GM18909 (cell line): ENCODE data around the gene TTC21A.

Experiments
- ATAC-seq: cut with Tn5 transposase; IDR thresholded peaks from one replicate; pipeline ENCODE4 v1.9.1; 2021; ENCODE audit warnings: mild to moderate bottlenecking; ENCODE audit not compliant: unreplicated experiment, poor library complexity

The TTC21A gene

DNA sequence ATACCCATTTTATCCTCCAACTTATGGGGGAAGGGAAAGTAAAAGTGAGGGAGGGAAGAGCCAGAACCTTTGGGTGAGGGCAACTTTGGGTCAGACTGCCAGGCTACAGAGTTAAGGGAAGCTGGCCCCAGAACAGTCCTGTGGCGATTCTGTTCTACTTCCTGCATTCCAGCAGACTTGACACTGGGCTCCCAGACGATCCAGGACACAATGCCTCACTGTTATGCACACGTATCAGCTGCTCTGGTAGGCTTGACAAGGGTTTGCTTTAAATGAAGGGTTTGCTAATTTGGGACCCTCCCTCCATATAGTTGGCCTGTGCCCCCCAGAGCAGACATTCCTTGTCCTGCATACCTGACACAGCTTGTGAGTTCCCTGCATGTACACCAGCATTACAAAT, 10.7 kb upstream of the TTC21A start:
- ATAC-seq: no peak

DNA sequence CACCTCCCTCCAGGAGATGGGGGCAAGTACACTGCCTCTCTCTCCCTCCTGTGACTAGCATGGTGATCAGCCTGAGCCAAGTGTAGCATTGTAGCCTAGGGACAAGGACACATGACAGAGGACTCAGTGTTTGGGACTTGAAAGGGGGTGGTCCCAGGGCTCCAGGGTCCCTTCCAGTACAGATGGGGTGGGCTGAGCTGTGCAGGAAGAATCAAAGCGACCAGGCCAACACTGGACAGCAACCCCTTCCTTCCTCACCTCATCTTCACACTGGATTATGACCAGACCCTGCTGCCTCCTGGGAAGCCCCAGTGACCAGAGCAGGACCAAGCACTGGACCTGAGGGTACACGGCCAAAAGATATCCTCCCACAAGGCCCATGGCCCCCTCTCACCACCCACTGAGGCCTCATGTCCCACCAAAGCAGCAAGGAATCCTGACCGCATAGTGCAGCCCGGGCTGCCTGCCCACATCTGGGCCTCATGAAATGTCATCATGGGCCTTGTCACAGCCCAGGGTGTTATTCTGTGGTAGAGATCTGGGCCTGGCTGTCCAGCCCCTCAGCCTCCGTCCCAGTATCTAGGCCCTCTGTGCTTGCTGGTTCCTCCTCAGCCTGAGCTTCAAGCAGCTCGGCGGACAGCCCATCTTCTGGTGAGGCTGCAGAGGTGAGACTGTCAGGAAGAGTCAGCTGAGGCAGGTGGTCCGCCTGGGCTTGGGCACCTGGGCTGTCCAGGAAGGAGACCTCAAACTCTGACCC, 9.6 kb upstream of the TTC21A start:
- no peak for ATAC-seq

DNA sequence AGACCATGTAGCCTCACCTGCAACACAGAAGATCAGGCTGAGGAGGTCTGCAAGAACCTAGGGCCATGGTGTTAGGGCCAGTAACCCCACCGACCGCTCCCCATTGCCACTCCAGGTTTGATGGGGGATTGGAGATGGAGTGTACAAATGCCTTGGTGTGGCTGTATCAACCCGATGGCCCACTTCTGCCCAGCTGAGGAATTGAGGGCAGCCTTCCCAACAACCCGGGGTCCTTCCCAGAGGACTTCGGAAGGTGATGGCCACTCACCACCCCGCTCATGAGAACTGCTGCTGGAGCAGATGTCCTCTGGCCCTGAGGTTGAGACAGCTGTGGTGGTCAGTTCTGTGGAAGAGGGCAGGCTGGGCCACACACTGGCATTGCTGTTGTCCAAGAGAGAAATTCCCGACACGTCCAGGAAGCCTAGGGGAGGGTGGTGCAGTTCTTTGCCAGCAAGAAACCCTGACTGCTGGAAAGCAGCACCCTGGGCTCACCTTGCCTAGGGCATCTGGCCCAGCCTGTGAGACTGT, 8.9 kb upstream of the TTC21A start:
- no peak for ATAC-seq

DNA sequence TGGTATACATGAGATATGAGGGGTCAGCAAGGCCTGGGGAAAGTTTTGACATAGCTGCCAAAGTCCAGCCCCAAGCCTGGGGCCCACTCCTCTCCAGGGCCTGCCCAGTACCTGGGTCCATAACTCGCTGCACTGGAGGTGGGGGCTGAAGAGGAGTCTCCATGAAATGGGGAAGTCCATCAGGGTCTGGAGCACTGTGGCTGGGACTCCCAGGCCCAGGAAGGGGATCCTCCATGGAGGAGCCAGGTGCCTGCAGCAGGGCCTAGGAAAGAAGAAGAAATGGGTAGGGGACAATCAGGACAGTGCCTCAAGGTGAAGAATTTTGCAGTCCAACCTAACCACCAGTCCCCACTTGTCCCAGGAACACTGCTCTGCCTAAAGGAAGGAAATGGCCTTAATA, 8.2 kb upstream of the TTC21A start:
- no peak for ATAC-seq

DNA sequence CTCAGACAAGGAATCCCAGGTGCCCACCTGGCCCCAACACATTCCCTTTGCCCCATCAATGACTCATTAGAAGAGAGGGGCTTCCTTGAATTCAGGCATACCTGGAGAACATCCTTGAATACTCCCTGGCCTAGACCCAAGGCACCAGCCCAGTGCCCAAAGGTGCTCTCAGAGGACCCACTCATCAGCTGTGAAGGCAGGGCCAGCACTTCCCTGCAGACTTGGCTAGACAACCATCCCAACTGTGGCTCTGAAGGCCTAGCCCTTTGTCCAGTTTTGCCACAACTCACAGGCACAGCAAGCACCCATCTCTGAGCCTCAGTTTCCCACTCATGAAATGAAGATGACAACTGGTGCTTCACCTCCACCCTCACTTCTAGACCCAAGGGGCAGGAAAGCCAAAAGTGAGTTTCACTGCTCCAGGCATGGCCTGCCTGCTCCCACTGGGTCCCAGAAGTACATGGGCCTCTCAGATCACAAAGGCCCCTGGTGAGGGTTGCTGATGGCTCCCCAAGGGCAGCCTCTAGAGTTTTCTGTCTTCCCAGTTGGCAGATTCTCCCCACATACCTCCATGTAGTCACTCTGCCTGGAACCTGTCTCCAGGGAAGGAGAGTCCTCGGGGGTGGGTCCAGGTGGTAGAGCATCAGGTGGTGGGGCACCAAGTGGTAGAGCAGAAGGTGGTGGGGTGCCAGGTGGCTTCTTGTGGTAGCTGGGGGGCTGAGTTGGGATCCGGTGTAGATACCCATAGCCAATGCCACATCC, 7.6 kb upstream of the TTC21A start:
- no peak for ATAC-seq

DNA sequence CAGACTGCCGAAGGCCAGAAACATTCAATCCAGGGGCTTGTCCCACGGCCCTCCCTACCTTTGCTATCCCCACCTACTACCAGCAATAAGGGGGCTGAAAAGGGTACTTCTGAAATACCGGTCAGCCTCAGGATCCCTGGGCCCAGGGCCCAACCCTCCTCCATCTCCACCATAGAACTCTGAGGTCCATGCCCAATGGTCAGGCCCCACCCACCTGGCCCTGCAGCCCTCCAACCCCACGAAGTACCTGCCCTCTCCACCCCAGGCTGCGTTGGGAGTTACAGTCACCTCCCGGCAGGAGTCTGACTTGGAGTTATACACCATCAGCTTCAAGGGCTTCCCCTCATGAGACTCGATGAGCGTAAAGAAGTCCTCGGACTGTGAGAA, 7.0 kb upstream of the TTC21A start:
- no peak for ATAC-seq

DNA sequence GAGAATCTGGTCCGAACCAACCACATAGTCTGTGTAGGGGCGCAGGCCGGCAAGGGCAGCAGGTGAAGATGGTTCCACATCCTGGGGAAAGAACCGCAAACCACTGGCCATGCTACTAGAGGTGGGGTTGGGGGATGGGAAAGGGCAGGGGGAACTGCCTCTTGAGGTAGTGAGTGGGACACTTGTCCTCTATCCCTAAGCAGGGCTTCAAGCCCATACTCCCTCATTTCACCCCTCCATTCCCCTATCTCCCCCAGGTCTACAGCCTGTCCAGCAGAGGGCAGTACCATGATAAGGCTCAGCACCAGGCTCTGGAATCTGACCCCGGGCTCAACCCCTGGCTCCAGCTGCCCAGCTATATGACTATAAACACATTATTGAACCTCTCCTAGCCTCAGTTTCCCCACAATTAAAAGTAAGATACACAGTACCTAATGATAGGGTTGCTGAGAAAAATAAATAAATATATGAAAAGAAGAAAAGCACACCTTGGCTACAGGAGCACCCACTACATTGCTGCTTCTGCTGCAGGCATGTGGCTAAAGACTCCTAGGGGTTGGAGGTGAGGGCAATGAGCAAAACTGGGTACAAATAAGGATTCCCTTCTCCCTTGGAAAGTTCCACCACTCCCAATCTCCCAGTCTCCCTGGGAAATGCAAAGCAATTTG, 6.3 kb upstream of the TTC21A start:
- ATAC-seq: peak; percentile 72

DNA sequence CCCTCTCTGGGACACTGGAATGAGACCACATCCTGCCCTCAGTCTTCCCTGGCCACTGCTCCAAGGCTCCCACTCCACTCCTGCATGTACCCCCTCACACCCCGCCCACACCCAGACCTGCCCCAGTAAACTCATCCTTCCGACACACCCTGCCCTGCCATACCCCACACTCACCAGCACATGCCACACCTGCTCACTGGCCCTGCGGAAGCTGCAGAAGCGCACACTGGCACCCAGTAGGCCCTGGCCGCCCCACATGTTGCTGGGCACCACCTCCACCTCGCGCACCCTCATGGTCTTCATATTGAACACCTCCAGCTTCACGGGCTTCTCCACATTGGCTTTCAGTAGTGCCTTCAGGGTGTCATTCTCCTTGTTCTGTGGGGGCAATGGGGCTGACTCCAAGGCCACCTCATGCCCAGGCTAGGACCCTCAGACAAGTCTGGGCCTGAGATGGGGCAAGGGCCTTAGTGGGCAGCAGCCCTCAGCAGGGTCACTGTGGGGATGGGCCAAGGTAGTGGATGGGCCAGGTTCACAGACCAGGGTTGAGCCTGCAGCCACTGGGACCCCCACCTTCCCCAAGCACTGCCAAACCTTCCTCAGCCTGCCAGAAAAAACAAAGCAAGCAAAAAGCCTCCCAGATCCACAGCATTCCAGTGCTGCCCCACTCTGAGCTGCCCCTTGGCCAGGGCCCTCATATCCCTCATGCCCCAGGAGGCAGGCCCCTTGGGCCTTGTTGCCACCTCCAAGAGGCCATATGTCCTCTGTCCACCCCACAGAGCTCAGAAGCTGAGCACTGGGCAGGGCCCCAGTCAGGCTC, 4.8 kb upstream of the TTC21A start:
- ATAC-seq: no peak

DNA sequence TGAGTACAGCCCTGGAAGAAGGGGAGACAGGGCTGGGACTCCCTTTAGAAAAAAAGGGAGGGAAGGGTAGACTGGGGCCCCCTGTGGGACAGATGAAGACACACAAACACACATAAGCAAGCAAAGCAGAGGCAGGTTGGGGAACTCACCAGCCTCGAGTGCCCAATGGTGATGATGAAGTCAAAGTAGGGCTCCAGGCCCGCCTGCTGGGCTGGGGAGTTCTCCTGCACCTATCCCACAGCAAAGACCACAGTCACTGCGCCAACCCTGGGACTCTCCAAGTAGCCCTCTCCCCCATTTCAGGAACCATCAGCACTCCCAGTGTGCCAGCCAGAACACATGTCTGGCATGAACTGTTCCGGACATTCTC, 4.2 kb upstream of the TTC21A start:
- no peak for ATAC-seq

DNA sequence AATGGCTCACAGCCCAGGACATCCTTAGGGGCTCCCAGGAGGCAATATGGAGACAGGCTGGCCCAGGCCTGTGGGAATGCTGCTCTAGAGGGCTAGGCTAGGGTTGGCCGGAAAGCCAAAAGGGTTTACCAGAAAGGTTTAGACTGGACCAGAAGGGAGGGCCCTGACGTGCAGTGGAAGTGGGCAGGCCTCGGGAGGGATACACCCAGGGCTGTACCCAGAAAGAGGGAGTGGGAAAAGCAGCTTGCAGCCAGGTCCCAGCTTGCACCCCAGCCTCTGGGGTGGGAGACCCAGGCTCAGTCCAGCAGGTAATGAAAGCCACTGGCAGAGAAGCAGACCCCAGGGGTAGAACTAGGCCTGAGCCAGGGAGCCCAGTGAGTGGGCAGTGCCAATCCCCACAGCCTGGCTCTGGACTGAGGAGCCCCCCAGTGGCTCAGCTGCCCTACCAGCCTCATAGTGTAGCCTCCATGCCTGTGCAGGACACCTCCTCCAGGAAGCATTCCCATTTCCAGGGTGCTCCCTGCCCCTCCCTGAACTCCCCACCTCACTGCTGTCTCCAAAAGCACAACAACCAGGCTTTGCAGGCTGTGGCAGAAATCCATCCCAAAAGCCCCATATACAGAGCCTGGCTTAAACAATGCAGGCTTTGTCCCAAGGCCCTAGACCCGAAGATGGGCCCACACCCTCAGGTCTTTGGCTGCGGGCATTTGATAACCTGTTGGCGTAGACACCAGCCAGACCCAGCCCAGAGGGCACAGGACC, 3.5 kb upstream of the TTC21A start:
- ATAC-seq: no peak

DNA sequence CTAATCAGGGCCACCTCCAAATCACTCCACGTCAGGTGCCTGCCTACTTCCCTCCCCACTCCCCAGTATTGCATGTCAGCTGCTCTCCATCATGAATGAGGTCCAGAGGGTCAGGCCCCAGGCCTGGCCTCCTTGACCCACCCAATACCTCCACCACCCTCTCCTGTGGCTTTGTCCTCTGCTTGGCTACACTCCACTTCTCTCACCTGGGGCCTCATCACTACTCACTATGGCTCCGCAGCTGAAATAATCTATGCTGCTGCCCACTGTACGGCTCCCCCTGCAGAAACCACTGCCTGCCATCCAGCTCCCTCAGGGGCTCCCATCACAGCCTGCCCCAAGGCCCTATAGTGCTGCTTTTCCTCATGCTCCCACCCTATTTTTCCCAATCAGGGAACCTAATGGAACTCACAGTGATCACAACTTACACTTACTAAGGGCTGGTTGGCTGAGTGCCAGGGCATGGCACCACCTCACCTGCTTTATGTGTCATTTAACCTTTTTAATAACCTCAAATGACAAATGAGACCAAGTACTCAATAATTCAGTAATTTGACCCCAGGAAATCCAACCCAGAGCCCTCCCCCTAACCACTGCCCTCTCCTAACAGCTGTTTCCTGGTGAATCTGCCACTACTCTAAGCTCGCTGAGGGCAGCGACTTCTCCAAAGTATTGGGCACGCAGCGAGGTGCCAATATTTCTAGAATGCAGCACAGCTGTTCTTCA, 2.4 kb upstream of the TTC21A start:
- no peak for ATAC-seq

DNA sequence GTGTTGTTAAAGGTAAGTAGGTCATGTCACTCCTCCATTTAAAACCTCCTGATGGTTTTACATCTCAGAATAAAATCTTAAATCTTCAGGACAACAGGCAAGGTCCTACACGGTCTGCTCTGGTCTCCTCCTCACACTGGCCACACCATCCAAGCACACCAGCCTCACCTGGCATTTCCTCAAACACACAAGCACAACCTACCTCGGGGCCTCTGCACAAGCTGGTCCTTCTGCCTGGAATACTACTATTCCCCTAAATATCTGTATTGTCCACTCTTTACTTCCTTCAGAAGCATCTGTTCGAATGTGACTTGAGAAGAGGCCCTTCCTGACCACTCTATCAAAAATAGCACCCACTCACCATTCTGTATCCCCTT, 1.8 kb upstream of the TTC21A start:
- no peak for ATAC-seq

DNA sequence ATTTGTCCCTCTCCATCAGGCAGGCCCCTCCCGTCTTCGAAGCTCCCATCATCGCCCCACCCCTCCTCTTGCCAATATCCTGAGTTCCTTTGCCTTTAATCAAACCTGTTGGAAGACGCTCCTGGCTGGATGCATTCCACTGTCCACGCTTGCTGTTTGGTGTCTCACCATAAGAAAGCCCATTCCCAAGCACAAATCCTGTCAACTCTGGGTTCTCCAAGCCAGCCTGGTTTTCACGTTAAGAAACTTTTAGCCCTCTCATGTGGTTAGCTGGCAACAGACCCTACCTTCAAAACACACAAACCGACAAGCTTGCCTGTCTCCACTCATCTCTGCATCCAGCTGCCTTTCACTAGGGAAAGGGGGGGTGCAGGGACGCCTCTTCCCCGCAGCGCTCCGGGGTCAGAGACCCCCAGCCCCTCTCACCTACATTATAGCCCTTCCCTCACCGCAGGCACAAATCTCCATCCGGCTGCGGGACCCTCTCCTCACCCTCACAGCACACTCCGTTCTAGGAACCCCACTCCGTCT, 1.1 kb upstream of the TTC21A start:
- no peak for ATAC-seq

DNA sequence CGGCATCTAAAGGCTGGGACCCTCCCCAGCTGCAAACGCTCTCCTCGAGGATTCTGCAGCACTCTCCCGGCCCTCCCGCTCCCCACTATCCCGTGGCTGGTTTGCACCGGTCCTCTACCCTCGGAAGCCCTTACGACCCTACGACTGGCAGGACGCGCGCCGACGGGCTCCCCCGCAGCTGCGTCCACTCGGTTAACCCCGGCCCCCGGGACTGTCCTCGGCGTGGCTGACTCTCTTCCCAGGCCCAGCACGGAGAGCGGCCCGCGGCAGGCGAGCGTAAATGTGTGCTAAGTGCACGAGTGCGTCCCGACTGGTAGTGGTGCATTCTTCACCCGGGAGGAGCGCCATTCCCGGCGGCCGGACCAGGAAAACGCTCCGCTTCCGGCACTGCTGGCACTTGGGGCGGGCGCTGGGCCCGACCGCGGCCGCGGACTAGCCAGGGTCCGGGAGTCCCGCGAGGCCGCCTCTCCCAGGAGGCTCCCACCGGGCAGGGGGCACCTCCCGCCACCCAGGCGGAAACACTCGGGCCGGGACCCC, 561 bp upstream of the TTC21A start:
- peak; percentile 1 for ATAC-seq

DNA sequence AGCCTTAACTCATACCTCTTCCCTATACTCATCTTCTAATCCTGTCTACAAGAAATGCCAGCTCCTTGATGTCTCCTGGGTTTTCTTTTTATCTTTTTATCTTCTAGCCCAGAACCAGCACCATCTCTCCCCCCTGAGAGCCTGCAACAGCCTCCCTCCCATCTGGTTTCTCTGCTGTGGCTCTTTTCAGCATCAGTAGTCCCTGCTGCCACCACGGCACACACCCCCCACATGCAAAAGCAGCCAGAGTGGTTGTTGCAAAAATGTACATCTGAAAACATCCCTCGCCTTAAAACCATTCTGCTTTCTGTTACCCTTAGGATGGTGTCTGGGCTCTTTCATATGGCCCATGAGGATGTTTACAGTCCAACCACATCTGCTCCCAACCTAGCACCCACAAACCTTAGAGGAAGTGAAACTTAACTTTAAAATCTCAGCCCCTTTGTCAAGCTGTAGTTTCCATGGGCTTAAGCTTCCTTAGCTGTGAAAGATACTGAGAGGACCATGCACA, 775 bp downstream of the TTC21A start:
- peak; percentile 88 for ATAC-seq

DNA sequence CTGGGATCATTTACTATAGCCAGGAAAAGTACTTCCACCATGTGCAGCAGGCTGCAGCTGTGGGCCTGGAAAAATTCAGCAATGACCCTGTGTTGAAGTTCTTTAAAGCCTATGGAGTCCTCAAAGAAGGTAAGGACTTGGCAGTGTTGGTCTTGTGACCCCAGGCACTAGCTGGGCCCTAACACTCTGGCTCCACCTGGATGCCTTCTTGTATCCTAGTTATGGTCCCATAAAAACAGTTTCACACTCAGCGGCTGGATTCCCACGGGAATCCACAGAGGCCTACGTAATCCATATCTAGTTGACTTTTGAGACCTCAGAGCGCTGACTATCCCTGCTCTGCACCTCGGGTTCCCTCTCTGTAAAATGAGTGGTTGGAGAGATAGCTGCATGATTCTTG, 1.6 kb downstream of the TTC21A start:
- no peak for ATAC-seq

DNA sequence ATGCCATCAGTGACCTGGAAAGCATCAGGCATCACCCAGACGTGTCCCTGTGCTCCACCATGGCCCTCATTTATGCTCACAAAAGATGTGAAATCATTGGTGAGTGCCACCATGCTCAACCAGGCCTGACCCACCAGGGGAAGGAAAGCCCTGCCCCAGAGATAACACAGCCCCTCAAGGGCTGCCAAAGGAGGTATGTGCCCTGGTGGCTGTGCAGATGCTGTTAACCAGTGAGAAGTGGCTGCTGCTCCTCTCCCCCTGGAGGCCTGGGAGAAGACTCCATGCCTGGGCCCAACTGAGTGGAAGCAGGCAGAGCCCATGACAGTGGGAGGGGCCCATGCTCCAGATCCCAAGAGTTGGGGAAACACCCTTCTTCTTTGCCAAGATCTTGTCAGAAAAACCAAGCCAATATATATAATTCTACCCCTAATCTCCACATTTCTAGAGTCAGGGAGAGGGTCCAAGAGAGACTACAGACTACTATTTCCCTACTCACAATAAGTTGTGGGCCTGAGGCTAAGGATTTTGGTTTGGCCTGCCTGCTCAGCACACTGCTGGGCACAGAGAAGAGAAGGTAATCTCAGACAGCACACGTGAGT, 2.7 kb downstream of the TTC21A start:
- no peak for ATAC-seq

DNA sequence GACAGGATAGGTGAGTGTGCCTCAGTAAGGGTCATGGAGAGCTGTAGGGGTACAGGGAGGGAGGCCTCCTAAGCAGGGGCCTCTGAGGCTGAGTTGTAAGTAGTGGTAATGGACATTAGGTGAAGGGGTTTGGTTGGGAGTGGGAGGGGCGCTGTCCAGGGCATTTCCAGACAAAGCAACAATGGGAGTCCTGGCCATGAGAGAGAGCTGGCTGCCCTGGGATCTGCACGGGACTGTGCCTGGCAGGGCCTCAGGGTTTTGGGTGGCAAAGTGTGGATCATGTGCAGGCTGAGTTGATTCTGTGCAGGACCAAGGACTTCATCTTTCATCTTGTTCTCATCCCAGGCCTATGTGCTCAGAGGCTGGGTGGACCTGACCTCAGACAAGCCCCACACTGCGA, 4.6 kb downstream of the TTC21A start:
- no peak for ATAC-seq
